HG02763 (cell line): ENCODE data around the gene CNPY1.

Experiments
- ATAC-seq: cut with Tn5 transposase; IDR thresholded peaks from one replicate; pipeline ENCODE4 v1.9.1; 2021; ENCODE audit warnings: mild to moderate bottlenecking, moderate library complexity; ENCODE audit not compliant: unreplicated experiment

CNPY1 gene

GRCh38 chr7:155490697-155491628 is 55.4 kb downstream of the CNPY1 start:
- ATAC-seq = peak; percentile 80

- no peak for ATAC-seq
Measured at GRCh38 chr7:155489862-155490696, 56.3 kb downstream of the CNPY1 start.

GRCh38 chr7:155489158-155489840 is 57.1 kb downstream of the CNPY1 start:
- no peak for ATAC-seq

GRCh38 chr7:155488483-155489127 is 57.8 kb downstream of the CNPY1 start:
- ATAC-seq = no peak

GRCh38 chr7:155487509-155488482 is 58.6 kb downstream of the CNPY1 start:
- ATAC-seq = no peak

GRCh38 chr7:155486783-155487508 is 59.4 kb downstream of the CNPY1 start:
- no peak for ATAC-seq

GRCh38 chr7:155484483-155485399 is 61.6 kb downstream of the CNPY1 start:
- ATAC-seq = no peak

- no peak for ATAC-seq
Measured at GRCh38 chr7:155483868-155484325, 62.5 kb downstream of the CNPY1 start.

- ATAC-seq = no peak
Measured at GRCh38 chr7:155483245-155483644, 63.1 kb downstream of the CNPY1 start.

GRCh38 chr7:155482511-155483183 is 63.7 kb downstream of the CNPY1 start:
- ATAC-seq = peak; percentile 60

GRCh38 chr7:155481764-155482163 is 64.6 kb downstream of the CNPY1 start:
- ATAC-seq = no peak

- ATAC-seq = peak; percentile 96
Measured at GRCh38 chr7:155477476-155477875, 68.9 kb downstream of the CNPY1 start.

GRCh38 chr7:155471718-155472117 is 74.6 kb downstream of the CNPY1 start:
- no peak for ATAC-seq

- no peak for ATAC-seq
Measured at GRCh38 chr7:155470686-155471638, 75.4 kb downstream of the CNPY1 start.

GRCh38 chr7:155470186-155470487 is 76.2 kb downstream of the CNPY1 start:
- ATAC-seq = no peak
